Testis (tissue), 3 donors: ENCODE measurements around the gene CASP2. TPM values are rescaled to one million over a fixed set of nuclear protein-coding genes. Genes with fewer than 3 reads are reported as not detected.

Experiments used
- DNase-seq: peaks from one replicate; pipeline ENCODE4 v3.0.0-alpha.2; 2019
- H3K27ac ChIP-seq, 2 donors: fragments of 200-600 bp; sonication (generic); one replicate each; pipeline ENCODE4 v1.5.1; 2019
- H3K27me3 ChIP-seq: fragments of 200-600 bp; sonication (generic); one replicate; pipeline ENCODE4 v1.5.1; 2019
- H3K36me3 ChIP-seq: fragments of 200-600 bp; sonication (generic); one replicate; pipeline ENCODE4 v1.5.1; 2017; ENCODE audit warnings: low read depth; ENCODE audit errors: missing control alignments
- H3K4me1 ChIP-seq: fragments of 200-600 bp; sonication (generic); one replicate; pipeline ENCODE4 v1.5.1; 2019
- H3K4me3 ChIP-seq, 2 donors: fragments of 200-600 bp; sonication (generic); one replicate each; pipeline ENCODE4 v1.5.1; 2017 to 2019
- H3K9me3 ChIP-seq: fragments of 200-600 bp; sonication (generic); one replicate; pipeline ENCODE4 v1.5.1; 2017
- CTCF ChIP-seq, 3 experiments: fragments of 450-650 bp in 2 of 3; fragments of 200-600 bp in 1 of 3; sonication (generic) in 1 of 3; IDR thresholded peaks; one replicate each; pipeline ENCODE4 v1.5.1; 2016 to 2019; ENCODE audit warnings: antibody characterized with exemption in 3 of 3, mild to moderate bottlenecking in 2 of 3, moderate library complexity in 1 of 3
- POLR2A ChIP-seq: fragments of 450-650 bp; IDR thresholded peaks from one replicate; pipeline ENCODE4 v1.6.1; 2017; ENCODE audit warnings: antibody characterized with exemption, mild to moderate bottlenecking, moderate library complexity
- WGBS, 2 donors: methylation state at CpG; one replicate each; pipeline ENCODE4 v1.1.5; 2018; 5-methylcytosine and 5-hydroxymethylcytosine counted together
- intact Hi-C: fragments of 100-400 bp; cut with DNase I; formaldehyde crosslinking; loops from one replicate; pipeline ENCODE4 v1.15.1; 2023; ENCODE audit warnings: low total_unique reads
- polyA plus RNA-seq: library from polyadenylated mRNA; stranded (reverse); fragments of 350-450 nt; fragmentation: Illumina TruSeq; extraction: RNeasy Lipid Tissue Mini Kit (QIAGEN cat#74804); gene quantifications from one replicate; pipeline ENCODE4 v1.2.3, GENCODE V29; 2014; ENCODE audit warnings: low read depth, low replicate concordance; ENCODE audit not compliant: insufficient read depth
- total RNA-seq, 2 donors: library from RNA; depleted of rRNA; stranded (reverse); fragments of >200 nt; gene quantifications; one replicate each; pipeline ENCODE4 v1.2.3, GENCODE V29; 2016

Gene CASP2
- total and polyA plus RNA-seq, 3 donors from 2014 or later: 20.7 to 26.5 (median 23.6) TPM

GRCh38 chr7:143256325-143256724, 31.8 kb upstream of the CASP2 start:
- H3K27ac ChIP-seq: no peak overlapping the region
- intact Hi-C loops: no loop called here
- H3K4me3 ChIP-seq: no peak overlapping the region
- no peaks in the 10 kb centered on the region for H3K4me1 ChIP-seq
- H3K27me3 ChIP-seq: no peaks in the 10 kb centered on the region
- DNase-seq: no peak
- H3K36me3 ChIP-seq: no peaks in the 10 kb centered on the region
- TF ChIP-seq POLR2A (no peak), CTCF (IDR thresholded peaks at IDR 0.05) (no peak)
- WGBS, 2 donors: 81 to 86% methylated on average over 3 of the region's 3 CpGs
- no peaks in the 10 kb centered on the region for H3K9me3 ChIP-seq

GRCh38 chr7:143256932-143257331, 31.2 kb upstream of the CASP2 start:
- Histone ChIP-seq H3K4me1 (no peaks in the 10 kb centered on the region), H3K27me3 (no peaks in the 10 kb centered on the region), H3K4me3 (no peak overlapping the region), H3K27ac (no peak overlapping the region), H3K9me3 (no peaks in the 10 kb centered on the region), H3K36me3 (no peaks in the 10 kb centered on the region)
- DNase-seq: no peak
- WGBS, 2 donors: 88 to 92% methylated on average over 4 of the region's 4 CpGs
- intact Hi-C loops: no loop called here
- TF ChIP-seq CTCF (IDR thresholded peaks at IDR 0.05) (no peak), POLR2A (no peak)

- no peak for TF ChIP-seq CTCF (IDR thresholded peaks at IDR 0.05)
- DNase-seq: no peak
- H3K4me1 ChIP-seq: no peaks in the 10 kb centered on the region
- 81 to 91% methylated on average over 5 of the region's 5 CpGs for WGBS, 2 donors
- intact Hi-C loops: no loop called here
- H3K27me3 ChIP-seq: no peaks in the 10 kb centered on the region
- no peak overlapping the region for H3K4me3 ChIP-seq
- H3K36me3 ChIP-seq: no peaks in the 10 kb centered on the region
- H3K9me3 ChIP-seq: no peaks in the 10 kb centered on the region
- no peak overlapping the region for H3K27ac ChIP-seq
Measured at GRCh38 chr7:143257501-143257900, 30.6 kb upstream of the CASP2 start.

GRCh38 chr7:143258831-143259230, 29.3 kb upstream of the CASP2 start:
- H3K4me1 ChIP-seq: no peaks in the 10 kb centered on the region
- no peaks in the 10 kb centered on the region for H3K9me3 ChIP-seq
- H3K27ac ChIP-seq: no peak overlapping the region
- DNase-seq: no peak
- H3K36me3 ChIP-seq: no peaks in the 10 kb centered on the region
- no peak overlapping the region for H3K4me3 ChIP-seq
- intact Hi-C loops: no loop called here
- TF ChIP-seq CTCF (IDR thresholded peaks at IDR 0.05) (no peak), POLR2A (no peak)
- 43 to 61% methylated on average over 2 of the region's 2 CpGs for WGBS, 2 donors
- H3K27me3 ChIP-seq: no peaks in the 10 kb centered on the region

GRCh38 chr7:143259765-143260164, 28.4 kb upstream of the CASP2 start:
- Histone ChIP-seq H3K9me3 (no peaks in the 10 kb centered on the region), H3K4me3 (no peak overlapping the region), H3K36me3 (no peaks in the 10 kb centered on the region), H3K27ac (no peak overlapping the region), H3K4me1 (peaks cover 9% of the 10 kb centered on the region), H3K27me3 (no peaks in the 10 kb centered on the region)
- TF ChIP-seq POLR2A: no peak
- TF ChIP-seq CTCF (IDR thresholded peaks at IDR 0.05): no peak
- WGBS, 2 donors: 95 to 96% methylated on average over 2 of the region's 2 CpGs
- intact Hi-C loops: no loop called here
- no peak for DNase-seq
